ENCODE data around the gene CALD1. TPM values are rescaled to one million over a fixed set of nuclear protein-coding genes. Genes with fewer than 3 reads are reported as not detected.

CALD1 gene
- total RNA-seq, 1 donor from 2014 or later = 230 TPM

GRCh38 chr7:134792968-134793367, 13.5 kb downstream of the CALD1 start:
- H3K4me1 Mint-ChIP-seq (ENCODE audit: unreplicated experiment) = peaks cover 25% of the 10 kb centered on the region
- no peak for TF ChIP-seq CTCF (IDR thresholded peaks at IDR 0.05; ENCODE audit: unreplicated experiment)
- peak overlapping the region; percentile 1 for H3K4me3 Mint-ChIP-seq (ENCODE audit: unreplicated experiment)
- H3K27me3 Mint-ChIP-seq (ENCODE audit: unreplicated experiment) = peaks cover 5% of the 10 kb centered on the region
- peaks cover 35% of the 10 kb centered on the region for H3K36me3 Mint-ChIP-seq (ENCODE audit: low read depth, unreplicated experiment)
- DNase-seq (ENCODE audit: low spot score) = no peak
- no peak overlapping the region for H3K27ac Mint-ChIP-seq (ENCODE audit: unreplicated experiment)
- peaks cover 4% of the 10 kb centered on the region for H3K9me3 Mint-ChIP-seq (ENCODE audit: unreplicated experiment)

GRCh38 chr7:134795231-134795630, 15.8 kb downstream of the CALD1 start:
- no peak for DNase-seq (ENCODE audit: low spot score)
- Mint-ChIP-seq H3K9me3 (ENCODE audit: unreplicated experiment) (peaks cover 4% of the 10 kb centered on the region), H3K36me3 (ENCODE audit: low read depth, unreplicated experiment) (peaks cover 35% of the 10 kb centered on the region), H3K4me3 (ENCODE audit: unreplicated experiment) (peak overlapping the region; percentile 63), H3K27ac (ENCODE audit: unreplicated experiment) (peak overlapping the region; percentile 54), H3K27me3 (ENCODE audit: unreplicated experiment) (peaks cover 5% of the 10 kb centered on the region), H3K4me1 (ENCODE audit: unreplicated experiment) (peaks cover 34% of the 10 kb centered on the region)
- no peak for TF ChIP-seq CTCF (IDR thresholded peaks at IDR 0.05; ENCODE audit: unreplicated experiment)

GRCh38 chr7:134798155-134798554, 18.7 kb downstream of the CALD1 start:
- no peak for TF ChIP-seq CTCF (IDR thresholded peaks at IDR 0.05; ENCODE audit: unreplicated experiment)
- H3K4me1 Mint-ChIP-seq (ENCODE audit: unreplicated experiment) = peaks cover 31% of the 10 kb centered on the region
- H3K36me3 Mint-ChIP-seq (ENCODE audit: low read depth, unreplicated experiment) = peaks cover 21% of the 10 kb centered on the region
- no peak for DNase-seq (ENCODE audit: low spot score)
- peaks cover 1% of the 10 kb centered on the region for H3K27me3 Mint-ChIP-seq (ENCODE audit: unreplicated experiment)
- no peak overlapping the region for H3K4me3 Mint-ChIP-seq (ENCODE audit: unreplicated experiment)
- H3K9me3 Mint-ChIP-seq (ENCODE audit: unreplicated experiment) = peaks cover 4% of the 10 kb centered on the region
- H3K27ac Mint-ChIP-seq (ENCODE audit: unreplicated experiment) = no peak overlapping the region

- Mint-ChIP-seq H3K36me3 (ENCODE audit: low read depth, unreplicated experiment) (peaks cover 10% of the 10 kb centered on the region), H3K27ac (ENCODE audit: unreplicated experiment) (no peak overlapping the region), H3K4me1 (ENCODE audit: unreplicated experiment) (peaks cover 36% of the 10 kb centered on the region), H3K27me3 (ENCODE audit: unreplicated experiment) (peaks cover 1% of the 10 kb centered on the region), H3K9me3 (ENCODE audit: unreplicated experiment) (peaks cover 4% of the 10 kb centered on the region), H3K4me3 (ENCODE audit: unreplicated experiment) (no peak overlapping the region)
- no peak for TF ChIP-seq CTCF (IDR thresholded peaks at IDR 0.05; ENCODE audit: unreplicated experiment)
- no peak for DNase-seq (ENCODE audit: low spot score)
Observed at GRCh38 chr7:134799377-134799776, 19.9 kb downstream of the CALD1 start.

- H3K4me3 Mint-ChIP-seq (ENCODE audit: unreplicated experiment) = no peak overlapping the region
- peaks cover 30% of the 10 kb centered on the region for H3K4me1 Mint-ChIP-seq (ENCODE audit: unreplicated experiment)
- H3K27ac Mint-ChIP-seq (ENCODE audit: unreplicated experiment) = no peak overlapping the region
- H3K27me3 Mint-ChIP-seq (ENCODE audit: unreplicated experiment) = no peaks in the 10 kb centered on the region
- peaks cover 18% of the 10 kb centered on the region for H3K36me3 Mint-ChIP-seq (ENCODE audit: low read depth, unreplicated experiment)
- no peak for TF ChIP-seq CTCF (IDR thresholded peaks at IDR 0.05; ENCODE audit: unreplicated experiment)
- no peaks in the 10 kb centered on the region for H3K9me3 Mint-ChIP-seq (ENCODE audit: unreplicated experiment)
- DNase-seq (ENCODE audit: low spot score) = no peak
Observed at GRCh38 chr7:134802762-134803161, 23.3 kb downstream of the CALD1 start.

Measured in endothelial cell (in vitro differentiated cells).